ENCODE measurements around the gene NECTIN1.

The NECTIN1 gene

GRCh38 chr11:119641983-119642745, 86.8 kb downstream of the NECTIN1 start:
- no peak overlapping the region for H3K18ac ChIP-seq (ENCODE audit: low read length)
- no peak overlapping the region for H3K23ac ChIP-seq (ENCODE audit: low read length)
- DNase-seq = peak in 1 of 2 donors; percentile 37
- no peak overlapping the region for H3K4me2 ChIP-seq (ENCODE audit: low read length)
- no peak overlapping the region for H3K4ac ChIP-seq (ENCODE audit: low read depth, low read length)
- no peak overlapping the region for H3K27ac ChIP-seq (ENCODE audit: low read depth, low read length)
- H4K91ac ChIP-seq (ENCODE audit: low read depth, low read length) = no peak overlapping the region
- H2BK5ac ChIP-seq (ENCODE audit: low read depth, low read length, poor library complexity) = no peak overlapping the region
- no peak overlapping the region for H3K14ac ChIP-seq (ENCODE audit: low read length)
- no peaks in the 10 kb centered on the region for H3K9me3 ChIP-seq (ENCODE audit: insufficient read depth, low read depth, low read length)
- H3K4me1 ChIP-seq (ENCODE audit: control insufficient read depth in 1 of 2, insufficient read depth in 2 of 2, low read length in 2 of 2) = peaks cover 6% of the 10 kb centered on the region in 2 experiments
- H3K9ac ChIP-seq (ENCODE audit: low read length) = no peak overlapping the region
- no peaks in the 10 kb centered on the region for H3K36me3 ChIP-seq (ENCODE audit: control insufficient read depth in 1 of 2, insufficient read depth in 2 of 2, low read length in 2 of 2)
- H2BK120ac ChIP-seq (ENCODE audit: insufficient read depth, low read length, poor library complexity) = no peak overlapping the region
- peaks cover 2% of the 10 kb centered on the region for H3K79me1 ChIP-seq (ENCODE audit: low read length)
- H3K4me3 ChIP-seq (ENCODE audit: low read depth, low read length) = no peak overlapping the region
- no peak overlapping the region for H4K12ac ChIP-seq (ENCODE audit: low read depth, low read length)
- H2AFZ ChIP-seq (ENCODE audit: insufficient read depth, low read length, poor library complexity) = no peak overlapping the region
- H4K8ac ChIP-seq (ENCODE audit: low read depth, low read length) = no peak overlapping the region
- no peak overlapping the region for H2BK12ac ChIP-seq (ENCODE audit: low read length)
- WGBS (ENCODE audit: extremely low coverage, insufficient coverage, insufficient read length) = no CpG with 5 or more reads among the region's 12 CpGs
- no peaks in the 10 kb centered on the region for H3K79me2 ChIP-seq (ENCODE audit: control insufficient read depth, insufficient read depth, low read length, poor library complexity)
- H2AK5ac ChIP-seq (ENCODE audit: low read length) = no peak overlapping the region
- no peaks in the 10 kb centered on the region for H3K27me3 ChIP-seq (ENCODE audit: insufficient read depth, low read length)

GRCh38 chr11:119640541-119640940, 88.5 kb downstream of the NECTIN1 start:
- H2BK5ac ChIP-seq (ENCODE audit: low read depth, low read length, poor library complexity) = no peak overlapping the region
- H3K9me3 ChIP-seq (ENCODE audit: insufficient read depth, low read depth, low read length) = no peaks in the 10 kb centered on the region
- H2AFZ ChIP-seq (ENCODE audit: insufficient read depth, low read length, poor library complexity) = no peak overlapping the region
- no peak overlapping the region for H3K27ac ChIP-seq (ENCODE audit: low read depth, low read length)
- no peak overlapping the region for H3K4ac ChIP-seq (ENCODE audit: low read depth, low read length)
- no peak overlapping the region for H3K4me3 ChIP-seq (ENCODE audit: low read depth, low read length)
- H3K14ac ChIP-seq (ENCODE audit: low read length) = no peak overlapping the region
- H3K79me1 ChIP-seq (ENCODE audit: low read length) = peaks cover 2% of the 10 kb centered on the region
- no peak overlapping the region for H3K18ac ChIP-seq (ENCODE audit: low read length)
- no peak overlapping the region for H3K4me2 ChIP-seq (ENCODE audit: low read length)
- H4K12ac ChIP-seq (ENCODE audit: low read depth, low read length) = no peak overlapping the region
- H3K9ac ChIP-seq (ENCODE audit: low read length) = no peak overlapping the region
- H4K8ac ChIP-seq (ENCODE audit: low read depth, low read length) = no peak overlapping the region
- no peaks in the 10 kb centered on the region for H3K27me3 ChIP-seq (ENCODE audit: insufficient read depth, low read length)
- H3K23ac ChIP-seq (ENCODE audit: low read length) = no peak overlapping the region
- no peak overlapping the region for H2BK120ac ChIP-seq (ENCODE audit: insufficient read depth, low read length, poor library complexity)
- no CpG with 5 or more reads among the region's 6 CpGs for WGBS (ENCODE audit: extremely low coverage, insufficient coverage, insufficient read length)
- H3K4me1 ChIP-seq (ENCODE audit: control insufficient read depth in 1 of 2, insufficient read depth in 2 of 2, low read length in 2 of 2) = peaks cover 6% of the 10 kb centered on the region in 2 experiments
- no peak overlapping the region for H4K91ac ChIP-seq (ENCODE audit: low read depth, low read length)
- H2AK5ac ChIP-seq (ENCODE audit: low read length) = no peak overlapping the region
- H2BK12ac ChIP-seq (ENCODE audit: low read length) = no peak overlapping the region
- no peaks in the 10 kb centered on the region for H3K36me3 ChIP-seq (ENCODE audit: control insufficient read depth in 1 of 2, insufficient read depth in 2 of 2, low read length in 2 of 2)
- no peaks in the 10 kb centered on the region for H3K79me2 ChIP-seq (ENCODE audit: control insufficient read depth, insufficient read depth, low read length, poor library complexity)
- no peak for DNase-seq

GRCh38 chr11:119639642-119640205, 89.3 kb downstream of the NECTIN1 start:
- no peaks in the 10 kb centered on the region for H3K79me2 ChIP-seq (ENCODE audit: control insufficient read depth, insufficient read depth, low read length, poor library complexity)
- no peak overlapping the region for H2AK5ac ChIP-seq (ENCODE audit: low read length)
- H3K4me2 ChIP-seq (ENCODE audit: low read length) = no peak overlapping the region
- peaks cover 2% of the 10 kb centered on the region for H3K79me1 ChIP-seq (ENCODE audit: low read length)
- no peak overlapping the region for H3K27ac ChIP-seq (ENCODE audit: low read depth, low read length)
- peaks cover 0 to 2% of the 10 kb centered on the region in 2 experiments for H3K4me1 ChIP-seq (ENCODE audit: control insufficient read depth in 1 of 2, insufficient read depth in 2 of 2, low read length in 2 of 2)
- peaks cover 1% of the 10 kb centered on the region for H3K9me3 ChIP-seq (ENCODE audit: insufficient read depth, low read depth, low read length)
- H3K4ac ChIP-seq (ENCODE audit: low read depth, low read length) = no peak overlapping the region
- H4K91ac ChIP-seq (ENCODE audit: low read depth, low read length) = no peak overlapping the region
- H4K8ac ChIP-seq (ENCODE audit: low read depth, low read length) = no peak overlapping the region
- no peaks in the 10 kb centered on the region for H3K36me3 ChIP-seq (ENCODE audit: control insufficient read depth in 1 of 2, insufficient read depth in 2 of 2, low read length in 2 of 2)
- H2BK12ac ChIP-seq (ENCODE audit: low read length) = no peak overlapping the region
- H3K14ac ChIP-seq (ENCODE audit: low read length) = no peak overlapping the region
- no peak overlapping the region for H2BK120ac ChIP-seq (ENCODE audit: insufficient read depth, low read length, poor library complexity)
- H3K18ac ChIP-seq (ENCODE audit: low read length) = no peak overlapping the region
- no peak overlapping the region for H2BK5ac ChIP-seq (ENCODE audit: low read depth, low read length, poor library complexity)
- DNase-seq = no peak
- H3K27me3 ChIP-seq (ENCODE audit: insufficient read depth, low read length) = no peaks in the 10 kb centered on the region
- no peak overlapping the region for H3K9ac ChIP-seq (ENCODE audit: low read length)
- H3K23ac ChIP-seq (ENCODE audit: low read length) = no peak overlapping the region
- H2AFZ ChIP-seq (ENCODE audit: insufficient read depth, low read length, poor library complexity) = no peak overlapping the region
- no CpG with 5 or more reads among the region's 11 CpGs for WGBS (ENCODE audit: extremely low coverage, insufficient coverage, insufficient read length)
- H3K4me3 ChIP-seq (ENCODE audit: low read depth, low read length) = no peak overlapping the region
- H4K12ac ChIP-seq (ENCODE audit: low read depth, low read length) = no peak overlapping the region

GRCh38 chr11:119638851-119639250, 90.1 kb downstream of the NECTIN1 start:
- no CpG with 5 or more reads among the region's 11 CpGs for WGBS (ENCODE audit: extremely low coverage, insufficient coverage, insufficient read length)
- Histone ChIP-seq H2BK120ac (ENCODE audit: insufficient read depth, low read length, poor library complexity) (no peak overlapping the region), H4K91ac (ENCODE audit: low read depth, low read length) (no peak overlapping the region), H3K36me3 (ENCODE audit: control insufficient read depth in 1 of 2, insufficient read depth in 2 of 2, low read length in 2 of 2) (no peaks in the 10 kb centered on the region), H3K27me3 (ENCODE audit: insufficient read depth, low read length) (no peaks in the 10 kb centered on the region), H4K12ac (ENCODE audit: low read depth, low read length) (no peak overlapping the region), H2BK5ac (ENCODE audit: low read depth, low read length, poor library complexity) (no peak overlapping the region), H4K8ac (ENCODE audit: low read depth, low read length) (no peak overlapping the region), H2BK12ac (ENCODE audit: low read length) (no peak overlapping the region), H3K79me2 (ENCODE audit: control insufficient read depth, insufficient read depth, low read length, poor library complexity) (no peaks in the 10 kb centered on the region), H2AFZ (ENCODE audit: insufficient read depth, low read length, poor library complexity) (no peak overlapping the region), H3K4me3 (ENCODE audit: low read depth, low read length) (no peak overlapping the region), H3K9ac (ENCODE audit: low read length) (no peak overlapping the region), H3K18ac (ENCODE audit: low read length) (no peak overlapping the region), H3K14ac (ENCODE audit: low read length) (no peak overlapping the region), H2AK5ac (ENCODE audit: low read length) (no peak overlapping the region), H3K4ac (ENCODE audit: low read depth, low read length) (no peak overlapping the region), H3K9me3 (ENCODE audit: insufficient read depth, low read depth, low read length) (peaks cover 1% of the 10 kb centered on the region), H3K27ac (ENCODE audit: low read depth, low read length) (no peak overlapping the region), H3K4me1 (ENCODE audit: control insufficient read depth in 1 of 2, insufficient read depth in 2 of 2, low read length in 2 of 2) (peaks cover 0 to 2% of the 10 kb centered on the region in 2 experiments), H3K4me2 (ENCODE audit: low read length) (no peak overlapping the region), H3K23ac (ENCODE audit: low read length) (no peak overlapping the region), H3K79me1 (ENCODE audit: low read length) (no peaks in the 10 kb centered on the region)
- no peak for DNase-seq

Measured in trophoblast cell (in vitro differentiated cells and primary cell).